Liver (tissue), 9 donors: Measurements from ENCODE around the gene SUSD5. TPM values are rescaled to one million over a fixed set of nuclear protein-coding genes. Genes with fewer than 3 reads are reported as not detected.

Source experiments
- DNase-seq: peaks from one replicate; pipeline ENCODE4 v3.0.0-alpha.2; 2017; ENCODE audit warnings: low spot score
- H3K27ac ChIP-seq, 2 donors: one replicate each; pipeline ENCODE4 v1.7.0; 2013; ENCODE audit warnings: inconsistent platforms in 2 of 2, low read length in 2 of 2, control low read depth in 1 of 2, low read depth in 1 of 2, mild to moderate bottlenecking in 1 of 2
- H3K27me3 ChIP-seq, 4 donors: one replicate each; pipeline versions ENCODE4 v1.6.1 to v1.7.0; 2013; ENCODE audit warnings: low read length in 3 of 4, inconsistent platforms in 1 of 4, mild to moderate bottlenecking in 1 of 4, moderate library complexity in 1 of 4; ENCODE audit not compliant: control insufficient read depth in 4 of 4, insufficient read depth in 4 of 4
- H3K36me3 ChIP-seq, 4 donors: one replicate each; pipeline versions ENCODE4 v1.6.1 to v1.7.0; 2013; ENCODE audit warnings: low read length in 3 of 4, mild to moderate bottlenecking in 3 of 4, low read depth in 1 of 4, moderate library complexity in 1 of 4; ENCODE audit not compliant: control insufficient read depth in 4 of 4, insufficient read depth in 3 of 4
- H3K4me1 ChIP-seq, 4 donors: one replicate each; pipeline versions ENCODE4 v1.6.1 to v1.7.0; 2013; ENCODE audit warnings: low read length in 3 of 4, mild to moderate bottlenecking in 3 of 4, moderate library complexity in 1 of 4; ENCODE audit not compliant: control insufficient read depth in 4 of 4, insufficient read depth in 4 of 4
- H3K4me3 ChIP-seq, 3 donors: one replicate each; pipeline versions ENCODE4 v1.6.1 to v1.7.0; 2013; ENCODE audit warnings: low read length in 3 of 3, control low read depth in 1 of 3, low read depth in 1 of 3, mild to moderate bottlenecking in 1 of 3
- H3K9ac ChIP-seq, 2 donors: one replicate each; pipeline ENCODE4 v1.7.0; 2013; ENCODE audit warnings: low read length in 2 of 2, mild to moderate bottlenecking in 2 of 2, moderate library complexity in 2 of 2, control low read depth in 1 of 2, low read depth in 1 of 2
- H3K9me3 ChIP-seq, 4 donors: one replicate each; pipeline versions ENCODE4 v1.6.1 to v1.7.0; 2013; ENCODE audit warnings: low read length in 3 of 4; ENCODE audit not compliant: control insufficient read depth in 4 of 4
- ATF3 ChIP-seq: IDR thresholded peaks from 2 replicates; pipeline ENCODE4 v1.6.1; 2016; ENCODE audit warnings: antibody characterized with exemption
- CTCF ChIP-seq: fragments of 150-350 bp; IDR thresholded peaks from 2 replicates; pipeline ENCODE4 v1.5.1; 2017; ENCODE audit warnings: improper control_type of control experiment, low read depth, low read length; ENCODE audit not compliant: missing input control
- EGR1 ChIP-seq, 2 donors: IDR thresholded peaks; 2 replicates each; pipeline ENCODE4 v1.6.1; 2016 to 2018; ENCODE audit warnings: antibody characterized with exemption in 2 of 2, low read depth in 2 of 2
- FOXA1 ChIP-seq: IDR thresholded peaks from 2 replicates; pipeline ENCODE4 v1.6.1; 2016; ENCODE audit warnings: antibody characterized with exemption
- FOXA2 ChIP-seq: IDR thresholded peaks from 2 replicates; pipeline ENCODE4 v1.6.1; 2016; ENCODE audit warnings: antibody characterized with exemption
- GABPA ChIP-seq, 2 donors: IDR thresholded peaks in 1 of 2; conservative IDR thresholded peaks in 1 of 2; 2 replicates each; pipeline ENCODE4 v1.6.1; 2016; ENCODE audit warnings: antibody characterized with exemption in 2 of 2, mild to moderate bottlenecking in 1 of 2, moderate library complexity in 1 of 2
- HNF4A ChIP-seq, 2 donors: conservative IDR thresholded peaks; 2 replicates each; pipeline ENCODE4 v1.6.1; 2016; ENCODE audit warnings: antibody characterized with exemption in 2 of 2, mild to moderate bottlenecking in 2 of 2
- HNF4G ChIP-seq: IDR thresholded peaks from 2 replicates; pipeline ENCODE4 v1.6.1; 2016; ENCODE audit warnings: antibody characterized with exemption
- JUND ChIP-seq, 2 donors: IDR thresholded peaks; 2 replicates each; pipeline ENCODE4 v1.6.1; 2016; ENCODE audit warnings: antibody characterized with exemption in 2 of 2
- MAX ChIP-seq: IDR thresholded peaks from 2 replicates; pipeline ENCODE4 v1.6.1; 2016; ENCODE audit warnings: antibody characterized with exemption
- NR2F2 ChIP-seq: IDR thresholded peaks from 2 replicates; pipeline ENCODE4 v1.6.1; 2016; ENCODE audit warnings: antibody characterized with exemption
- REST ChIP-seq: IDR thresholded peaks from 2 replicates; pipeline ENCODE4 v1.6.1; 2016; ENCODE audit warnings: antibody characterized with exemption, mild to moderate bottlenecking
- RXRA ChIP-seq, 2 donors: IDR thresholded peaks; 2 replicates each; pipeline ENCODE4 v1.6.1; 2017 to 2018; ENCODE audit warnings: antibody characterized with exemption in 2 of 2, mild to moderate bottlenecking in 1 of 2
- SP1 ChIP-seq: IDR thresholded peaks from 2 replicates; pipeline ENCODE4 v1.6.1; 2018; ENCODE audit warnings: antibody characterized with exemption, mild to moderate bottlenecking
- TAF1 ChIP-seq: conservative IDR thresholded peaks from 2 replicates; pipeline ENCODE4 v1.6.1; 2016; ENCODE audit warnings: antibody characterized with exemption, mild to moderate bottlenecking
- YY1 ChIP-seq: IDR thresholded peaks from 2 replicates; pipeline ENCODE4 v1.6.1; 2016; ENCODE audit warnings: antibody characterized with exemption, mild to moderate bottlenecking
- ZBTB33 ChIP-seq: IDR thresholded peaks from 2 replicates; pipeline ENCODE4 v1.6.1; 2016; ENCODE audit warnings: antibody characterized with exemption
- WGBS: extraction: QIAGEN DNeasy Blood & Tissue Kit; methylation state at CpG from one replicate; pipeline ENCODE4 v1.1.7; 2013; 5-methylcytosine and 5-hydroxymethylcytosine counted together
- polyA plus RNA-seq, 2 donors: library from polyadenylated mRNA; stranded (reverse) in 1 of 2; unstranded in 1 of 2; fragments of 200-250 nt in 1 of 2; fragments of >200 nt in 1 of 2; fragmentation: Nextera tagmentation in 1 of 2; extraction: Ambion mirVana in 1 of 2; gene quantifications; one replicate each; pipeline versions ENCODE4 v1.2.1 to v1.2.3, GENCODE V29; 2013 to 2015
- total RNA-seq, 2 donors: library from RNA; depleted of rRNA; stranded (reverse); fragments of >200 nt; gene quantifications; one replicate each; pipeline ENCODE4 v1.2.3, GENCODE V29; 2014
- donor health status: healthy.
- donor health status: healthy.
- donor health status: healthy.
- donor health status: healthy.
- donor health status: healthy.

The SUSD5 gene
- total and polyA plus RNA-seq, 4 donors, result 0.08 to 0.21 (median 0.18) TPM

- no peaks in the 10 kb centered on the region for H3K36me3 ChIP-seq
- H3K27me3 ChIP-seq, result peaks cover 0 to 3% (median under 1%) of the 10 kb centered on the region in 4 donors
- DNase-seq, result no peak
- TF ChIP-seq NR2F2, result no peak
- no peak for TF ChIP-seq JUND (IDR thresholded peaks at IDR 0.05)
- TF ChIP-seq GABPA (IDR thresholded peaks at IDR 0.05 in 1 of 2, conservative IDR thresholded peaks at IDR 0.05 in 1 of 2), result no peak
- TF ChIP-seq REST, result no peak
- TF ChIP-seq FOXA1, result no peak
- no peak for TF ChIP-seq CTCF
- TF ChIP-seq HNF4G, result no peak
- H3K9ac ChIP-seq, result no peak overlapping the region
- no peak overlapping the region for H3K4me3 ChIP-seq
- no peaks in the 10 kb centered on the region for H3K9me3 ChIP-seq
- H3K27ac ChIP-seq, result no peak overlapping the region
- H3K4me1 ChIP-seq, result no peaks in the 10 kb centered on the region
Measured at GRCh38 chr3:33246786-33247185, 28.2 kb upstream of the SUSD5 start.

GRCh38 chr3:33240261-33240660 is 21.7 kb upstream of the SUSD5 start:
- no peak for TF ChIP-seq SP1
- no peak for TF ChIP-seq HNF4A (conservative IDR thresholded peaks at IDR 0.05)
- TF ChIP-seq MAX, result no peak
- TF ChIP-seq FOXA2, result no peak
- TF ChIP-seq NR2F2, result no peak
- no peak for TF ChIP-seq GABPA (IDR thresholded peaks at IDR 0.05 in 1 of 2, conservative IDR thresholded peaks at IDR 0.05 in 1 of 2)
- no peak for TF ChIP-seq YY1
- no peak for TF ChIP-seq CTCF
- no peak for TF ChIP-seq ZBTB33
- TF ChIP-seq FOXA1, result no peak
- no peak for TF ChIP-seq TAF1
- TF ChIP-seq RXRA (IDR thresholded peaks at IDR 0.05), result no peak
- TF ChIP-seq ATF3, result no peak
- no peak for TF ChIP-seq EGR1 (IDR thresholded peaks at IDR 0.05; ENCODE audit: low read depth in 2 of 2)
- TF ChIP-seq REST, result no peak
- TF ChIP-seq HNF4G, result no peak
- Histone ChIP-seq H3K27me3 (peaks cover 0 to 5% (median 0%) of the 10 kb centered on the region in 4 donors), H3K9me3 (peaks cover 0 to 3% (median 0%) of the 10 kb centered on the region in 4 donors), H3K4me1 (no peaks in the 10 kb centered on the region), H3K4me3 (no peak overlapping the region), H3K9ac (no peak overlapping the region), H3K36me3 (no peaks in the 10 kb centered on the region), H3K27ac (no peak overlapping the region)
- WGBS, result 62% methylated on average over 1 of the region's 1 CpG
- DNase-seq, result no peak
